Measurements from ENCODE around the gene TCTN1.

TCTN1 gene

GRCh38 chr12:110680032-110680431, 66.1 kb downstream of the TCTN1 start:
- no peak for DNase-seq (ENCODE audit: low read depth)

- no peak for DNase-seq (ENCODE audit: low read depth)
Observed at GRCh38 chr12:110683888-110684287, 70.0 kb downstream of the TCTN1 start.

- no peak for DNase-seq (ENCODE audit: low read depth)
Observed at GRCh38 chr12:110684312-110684836, 70.4 kb downstream of the TCTN1 start.

GRCh38 chr12:110686294-110686903, 72.5 kb downstream of the TCTN1 start:
- no peak for DNase-seq (ENCODE audit: low read depth)

- DNase-seq (ENCODE audit: low read depth): peak; percentile 74
Observed at GRCh38 chr12:110687396-110688169, 73.7 kb downstream of the TCTN1 start.

- DNase-seq (ENCODE audit: low read depth): no peak
Observed at GRCh38 chr12:110688446-110689280, 74.7 kb downstream of the TCTN1 start, which contains the start of gene HVCN1. TSS of gene HVCN1 (minus strand) at chr12:110689115. CDS start at chr12:110683245, 5,870 bp downstream.

- no peak for DNase-seq (ENCODE audit: low read depth)
Observed at GRCh38 chr12:110689281-110690126, 75.6 kb downstream of the TCTN1 start.

- DNase-seq (ENCODE audit: low read depth): no peak
Observed at GRCh38 chr12:110690127-110690430, 76.2 kb downstream of the TCTN1 start.

GRCh38 chr12:110693731-110694130, 79.8 kb downstream of the TCTN1 start:
- DNase-seq (ENCODE audit: low read depth): peak; percentile 92

- no peak for DNase-seq (ENCODE audit: low read depth)
Observed at GRCh38 chr12:110694330-110694901, 80.5 kb downstream of the TCTN1 start.

GRCh38 chr12:110696283-110696682, 82.4 kb downstream of the TCTN1 start:
- DNase-seq (ENCODE audit: low read depth): no peak

- no peak for DNase-seq (ENCODE audit: low read depth)
Observed at GRCh38 chr12:110697236-110697635, 83.3 kb downstream of the TCTN1 start.

- peak; percentile 88 for DNase-seq (ENCODE audit: low read depth)
Observed at GRCh38 chr12:110698171-110698902, 84.4 kb downstream of the TCTN1 start.
